HepG2 (cell line): ENCODE measurements around the gene SRD5A1. TPM values are rescaled to one million over a fixed set of nuclear protein-coding genes. Genes with fewer than 3 reads are reported as not detected.

Experiments used
- ATAC-seq: fragments of 200-7000 bp; cut with Tn5 transposase; 3 replicates; pipeline ENCODE4 v1.9.1; 2020; ENCODE audit warnings: mild to moderate bottlenecking, moderate library complexity
- BruUV-seq: library from RNA; stranded (reverse); fragments of 400-500 nt; replicated peaks from 2 replicates; lab custom pipeline; 2021; lab: Mats Ljungman, UMichigan
- CTCF ChIA-PET: fragments of 300-600 bp; formaldehyde crosslinking; extraction: SDS; loops from one replicate; lab custom pipeline; 2021; ENCODE audit warnings: low total read pairs, inconsistent platforms, low intra/inter-chr PET ratio; lab: Yijun Ruan, JAX
- POLR2A ChIA-PET: fragments of 350-600 bp; sonication (Branson Sonifier 250); formaldehyde crosslinking; loops from one replicate; lab custom pipeline; 2020; ENCODE audit warnings: antibody characterized with exemption, inconsistent platforms; lab: Yijun Ruan, JAX
- DNase-seq: peaks from one replicate; pipeline ENCODE4 v3.0.0-alpha.2; 2015; ENCODE audit warnings: low spot score
- FAIRE-seq: peaks from 3 replicates; lab custom pipeline; 2011; peaks lifted over from hg19 to GRCh38; lab: Jason Lieb, UNC
- H2AFZ ChIP-seq: one replicate; pipeline ENCODE4 v1.6.1; 2011; ENCODE audit warnings: low read length, inconsistent platforms
- H3K27ac ChIP-seq: fragments of 300-600 bp; 3 replicates; pipeline ENCODE4 v1.8.0; 2011; ENCODE audit warnings: mixed run types, mild to moderate bottlenecking, mixed read lengths, low read length, inconsistent platforms; ENCODE audit not compliant: insufficient read depth; ENCODE audit errors: extremely low read length
- H3K27me3 ChIP-seq, 2 experiments: fragments of 200-600 bp in 1 of 2; 2 replicates in 1 of 2; 3 replicates in 1 of 2; pipeline versions ENCODE4 v1.6.0 to v1.8.0; 2011; ENCODE audit warnings: low read length in 2 of 2, mild to moderate bottlenecking in 2 of 2, moderate library complexity in 2 of 2, inconsistent platforms in 1 of 2; ENCODE audit not compliant: insufficient read depth in 2 of 2, control insufficient read depth in 1 of 2
- H3K36me3 ChIP-seq, 2 experiments: fragments of 200-600 bp in 1 of 2; replicated peaks in 1 of 2; 2 replicates in 1 of 2; 3 replicates in 1 of 2; pipeline versions ENCODE4 v1.5.1 to v1.8.0; 2011; ENCODE audit warnings: low read length in 2 of 2, inconsistent platforms in 1 of 2; ENCODE audit not compliant: insufficient read depth in 2 of 2, control insufficient read depth in 1 of 2
- H3K4me1 ChIP-seq: 2 replicates; pipeline ENCODE4 v1.5.1; 2012; ENCODE audit warnings: low read length, inconsistent platforms; ENCODE audit not compliant: insufficient read depth
- H3K4me2 ChIP-seq: 2 replicates; pipeline ENCODE4 v1.6.0; 2011; ENCODE audit warnings: low read depth, low read length, inconsistent platforms
- H3K4me3 ChIP-seq, 3 experiments: fragments of 200-600 bp in 1 of 3; sonication (generic), shearing (Covaris generic) in 1 of 3; replicated peaks in 1 of 3; 2 replicates each; pipeline ENCODE4 v1.5.1; 2011 to 2016; ENCODE audit warnings: low read length in 3 of 3, inconsistent platforms in 2 of 3, low read depth in 2 of 3, mild to moderate bottlenecking in 2 of 3, control low read depth in 1 of 3, mixed read lengths in 1 of 3; ENCODE audit not compliant: insufficient read depth in 1 of 3
- H3K79me2 ChIP-seq: one replicate; pipeline ENCODE4 v1.6.1; 2011; ENCODE audit warnings: low read length, inconsistent platforms; ENCODE audit not compliant: insufficient read depth
- H3K9ac ChIP-seq: 2 replicates; pipeline ENCODE4 v1.6.0; 2011; ENCODE audit warnings: mild to moderate bottlenecking, low read depth, low read length, inconsistent platforms; ENCODE audit not compliant: insufficient read depth
- H3K9me3 ChIP-seq: 2 replicates; pipeline ENCODE4 v1.5.1; 2012; ENCODE audit warnings: mild to moderate bottlenecking, low read length
- H4K20me1 ChIP-seq: 2 replicates; pipeline ENCODE4 v1.6.0; 2011; ENCODE audit warnings: inconsistent platforms, mild to moderate bottlenecking, low read length, moderate library complexity; ENCODE audit not compliant: insufficient read depth
- MED8 ChIP-seq: sonication (generic); formaldehyde crosslinking; IDR thresholded peaks from 2 replicates; pipeline ENCODE4 v1.8.1; 2023; ENCODE audit warnings: mild to moderate bottlenecking, missing genetic modification reagents; ENCODE audit not compliant: insufficient replicate concordance
- POLR2AphosphoS2 ChIP-seq: IDR thresholded peaks from 2 replicates; pipeline ENCODE4 v1.6.1; 2011; ENCODE audit warnings: low read depth, low read length, improper control_type of control experiment
- RBFOX2 ChIP-seq: fragments of 200-400 bp; formaldehyde crosslinking; IDR thresholded peaks from 2 replicates; pipeline ENCODE4 v1.6.1; 2017; ENCODE audit warnings: low read depth, mild to moderate bottlenecking, low read length
- ZNF235 ChIP-seq: sonication (generic); formaldehyde crosslinking; IDR thresholded peaks from 2 replicates; pipeline ENCODE4 v1.8.1; 2023; ENCODE audit warnings: mild to moderate bottlenecking, missing genetic modification reagents, borderline replicate concordance
- WGBS: methylation state at CpG from one replicate; pipeline ENCODE4 v1.1.6; 2017; ENCODE audit warnings: low lambda C conversion rate; 5-methylcytosine and 5-hydroxymethylcytosine counted together
- in situ Hi-C: cut with HindIII; loops from 2 replicates; pipeline ENCODE4 v1.10.0; 2017; ENCODE audit warnings: low pct_unique_long_range_greater_than_20kb; ENCODE audit not compliant: extremely low pct_ligation_motif_present
- intact Hi-C: fragments of 100-400 bp; cut with micrococcal nuclease; formaldehyde crosslinking; loops from one replicate; pipeline ENCODE4 v1.10.0; 2022; ENCODE audit not compliant: unreplicated experiment
- polyA plus RNA-seq, 8 experiments: library from polyadenylated mRNA; depleted of rRNA in 3 of 8; stranded (reverse) in 7 of 8; unstranded in 1 of 8; fragments of >200 nt; fragmentation: Illumina TruSeq in 4 of 8; extraction: Trizol in 4 of 8; gene quantifications; 2 replicates each; pipeline versions ENCODE4 v1.2.1 to v1.2.3, GENCODE V29; 2011 to 2016; ENCODE audit warnings: low read depth in 4 of 8, missing spikeins in 1 of 8, mixed read lengths in 1 of 8; ENCODE audit not compliant: insufficient read depth in 1 of 8
- total RNA-seq, 5 experiments: library from RNA; depleted of rRNA; stranded (reverse); fragments of >200 nt; fragmentation: Illumina TruSeq; extraction: Trizol; gene quantifications; 2 replicates each; pipeline ENCODE4 v1.2.3, GENCODE V29; 2016; ENCODE audit warnings: low read depth in 1 of 5

The SRD5A1 gene
- total and polyA plus RNA-seq, 2 of the 13 experiments (the other 11 are each of a cell fraction or from before 2014, with no cell fraction given): 6.1 to 9.9 TPM

- TF ChIP-seq POLR2AphosphoS2 (0 out of 2 replicates have a peak, but pooled peaks have one; percentile 46), MED8 (CRISPR knock-in tag) (no peak)
- peaks cover 33 to 86% of the 10 kb centered on the region in 2 experiments for H3K36me3 ChIP-seq
- H3K4me1 ChIP-seq: no peaks in the 10 kb centered on the region
- no peak overlapping the region for H3K4me2 ChIP-seq
- FAIRE-seq (no peak), DNase-seq (no peak), ATAC-seq (no peak)
- peaks cover 49% of the 10 kb centered on the region for H3K79me2 ChIP-seq
- POLR2A ChIA-PET: interaction anchor here (1.6 kb wide), 1 partner anchor 9 kb away, joined by 4 read pairs; the partner anchor contains the start of genes NSUN2 and SRD5A1
- H2AFZ ChIP-seq: no peak overlapping the region
- no TSS peak for BruUV-seq
- CTCF ChIA-PET: no interaction called here
- H3K27me3 ChIP-seq: no peaks in the 10 kb centered on the region
- 87% methylated on average over 3 of the region's 3 CpGs for WGBS
- H3K27ac ChIP-seq: no peak overlapping the region
- no peaks in the 10 kb centered on the region for H3K9me3 ChIP-seq
- in situ Hi-C loops: no loop called here
- intact Hi-C loops: no loop called here
- no peak overlapping the region for H3K4me3 ChIP-seq
- no peak overlapping the region for H3K9ac ChIP-seq
- H4K20me1 ChIP-seq: no peaks in the 10 kb centered on the region; the same call in 1 of the 2 replicates
Observed at GRCh38 chr5:6623941-6624340, 9.3 kb upstream of the SRD5A1 start.

- intact Hi-C loops: no loop called here
- POLR2A ChIA-PET: no interaction called here
- no peak overlapping the region for H3K27ac ChIP-seq
- H3K36me3 ChIP-seq: peaks cover 20 to 79% of the 10 kb centered on the region in 2 experiments
- no peak overlapping the region for H3K4me2 ChIP-seq
- FAIRE-seq (no peak), ATAC-seq (no peak), DNase-seq (no peak)
- peak; percentile 3; the same call in 1 of the 2 replicates for TF ChIP-seq RBFOX2
- TF ChIP-seq ZNF235 (CRISPR knock-in tag): no peak
- peaks cover 74% of the 10 kb centered on the region for H3K79me2 ChIP-seq
- WGBS: 98% methylated on average over 10 of the region's 10 CpGs
- no peak overlapping the region for H3K9ac ChIP-seq
- no peaks in the 10 kb centered on the region for H3K27me3 ChIP-seq
- in situ Hi-C loops: no loop called here
- H3K4me3 ChIP-seq: no peak overlapping the region
- no TSS peak for BruUV-seq
- H3K4me1 ChIP-seq: peaks cover 23% of the 10 kb centered on the region
- CTCF ChIA-PET: no interaction called here
- no peak overlapping the region for H2AFZ ChIP-seq
- H3K9me3 ChIP-seq: no peaks in the 10 kb centered on the region
- H4K20me1 ChIP-seq: peaks cover 4% of the 10 kb centered on the region
Observed at GRCh38 chr5:6626508-6626907, 6.7 kb upstream of the SRD5A1 start.
